ENCODE results near the gene WDR27.

GRCh38 chr6:169416249-169416648 is 285.6 kb downstream of the WDR27 start:
- TF ChIP-seq SMC3 (IDR thresholded peaks at IDR 0.05) (no peak), RARB (CRISPR knock-in tag; IDR thresholded peaks at IDR 0.05) (no peak), CTCF (IDR thresholded peaks at IDR 0.05) (no peak), EP300 (IDR thresholded peaks at IDR 0.05) (no peak), NFE2L2 (conservative IDR thresholded peaks at IDR 0.05; ENCODE audit: low read length) (no peak), CHD2 (IDR thresholded peaks at IDR 0.05; ENCODE audit: low read length, partially characterized antibody) (no peak), RFX5 (IDR thresholded peaks at IDR 0.05) (no peak), POLR2A (IDR thresholded peaks at IDR 0.05; ENCODE audit: low read length) (no peak), RNF2 (IDR thresholded peaks at IDR 0.05; ENCODE audit: borderline replicate concordance, low read depth) (no peak), PBX3 (IDR thresholded peaks at IDR 0.05) (no peak), BHLHE40 (IDR thresholded peaks at IDR 0.05; ENCODE audit: low read depth, low read length) (no peak), CBX2 (IDR thresholded peaks at IDR 0.05; ENCODE audit: borderline replicate concordance, low read depth) (no peak), FOSL2 (IDR thresholded peaks at IDR 0.05) (no peak), FOSL2 (CRISPR knock-in tag; IDR thresholded peaks at IDR 0.05) (no peak), ZFP36 (IDR thresholded peaks at IDR 0.05; ENCODE audit: borderline replicate concordance, partially characterized antibody) (no peak)
